GM12878 (cell line): ENCODE data around the gene RALB.

Source experiments
- EZH2 ChIP-seq: IDR thresholded peaks from 2 replicates; pipeline ENCODE4 v1.6.1; 2012; ENCODE audit warnings: low read depth, mild to moderate bottlenecking, control low read depth, inconsistent platforms, low read length, borderline replicate concordance; ENCODE audit not compliant: control insufficient read depth
- JUNB ChIP-seq: IDR thresholded peaks from 2 replicates; pipeline ENCODE4 v1.6.1; 2016; ENCODE audit warnings: antibody characterized with exemption, mild to moderate bottlenecking
- MTA3 ChIP-seq: IDR thresholded peaks from 2 replicates; pipeline ENCODE4 v1.6.1; 2012; ENCODE audit warnings: low read length, inconsistent platforms, borderline replicate concordance
- NFIC ChIP-seq: IDR thresholded peaks from 2 replicates; pipeline ENCODE4 v1.6.1; 2012; ENCODE audit warnings: low read depth, mild to moderate bottlenecking, inconsistent platforms, low read length, moderate library complexity
- TCF7 ChIP-seq: IDR thresholded peaks from 2 replicates; pipeline ENCODE4 v1.6.1; 2014; ENCODE audit warnings: antibody characterized with exemption, borderline replicate concordance
- TF ChIP-seq, protein P1 (sequence below): fragments of 450-650 bp; formaldehyde crosslinking; IDR thresholded peaks from 2 replicates; pipeline ENCODE4 v1.4.0; 2020; ENCODE audit warnings: mild to moderate bottlenecking, moderate library complexity
- TF ChIP-seq, protein P2 (sequence below), 3 experiments: IDR thresholded peaks in 2 of 3; conservative IDR thresholded peaks in 1 of 3; 2 replicates each; pipeline ENCODE4 v1.5.1; 2011; ENCODE audit warnings: low read depth in 3 of 3, low read length in 3 of 3, mild to moderate bottlenecking in 3 of 3, control low read depth in 2 of 3, moderate library complexity in 2 of 3, inconsistent platforms in 1 of 3, mixed read lengths in 1 of 3; ENCODE audit not compliant: control insufficient read depth in 2 of 3, insufficient read depth in 1 of 3; ENCODE audit errors: extremely low read depth in 1 of 3
- TF ChIP-seq, protein P3 (sequence below): IDR thresholded peaks from 2 replicates; pipeline ENCODE4 v1.6.1; 2012; ENCODE audit warnings: low read depth, low read length, improper control_type of control experiment
- TF ChIP-seq, protein P4 (sequence below): IDR thresholded peaks from 2 replicates; pipeline ENCODE4 v1.6.1; 2012; ENCODE audit warnings: low read length, inconsistent platforms
- TF ChIP-seq, protein P5 (sequence below): IDR thresholded peaks from 2 replicates; pipeline ENCODE4 v1.6.1; 2012; ENCODE audit warnings: low read depth, low read length, improper control_type of control experiment

DNA sequence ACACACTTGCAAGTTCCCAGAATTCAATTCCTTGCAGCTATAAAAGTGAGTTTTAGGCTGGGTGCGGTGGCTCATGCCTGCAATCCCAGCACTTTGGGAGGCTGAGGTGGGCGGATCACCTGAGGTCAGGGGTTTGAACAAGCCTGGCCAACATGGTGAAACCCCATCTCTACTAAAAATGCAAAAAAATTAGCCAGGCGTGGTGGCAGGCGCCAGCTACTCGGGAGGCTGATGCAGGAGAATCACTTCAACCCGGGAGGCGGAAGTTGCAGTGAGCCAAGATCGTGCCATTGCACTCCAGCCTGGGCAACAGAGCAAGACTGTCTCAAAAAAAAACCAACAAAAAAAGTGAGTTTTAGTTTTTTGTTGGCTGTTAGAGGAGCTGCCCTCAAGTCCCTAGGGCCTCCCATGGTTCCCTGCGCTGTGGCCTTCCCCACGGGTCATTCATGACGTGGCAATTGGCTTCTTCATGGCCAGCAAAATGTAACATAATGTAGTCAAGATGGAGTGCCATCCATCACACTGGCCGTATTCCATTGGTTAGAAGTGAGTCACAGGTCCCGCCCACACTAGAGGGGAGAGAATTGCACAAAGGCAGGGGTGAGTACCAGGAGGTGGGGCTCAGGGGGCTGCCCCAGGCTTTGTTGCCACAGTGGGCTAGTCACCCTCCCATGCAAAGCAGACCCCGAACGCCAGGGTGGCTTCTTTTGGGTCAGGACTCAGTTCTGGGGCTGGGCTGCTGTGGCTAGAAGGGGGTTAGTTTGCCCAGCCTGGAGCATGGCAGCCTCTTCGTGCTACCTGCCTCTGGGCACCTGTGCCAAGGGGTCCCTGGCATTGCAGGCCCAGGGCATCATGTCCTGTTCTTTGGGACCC is 55.6 kb downstream of the RALB start:
- TF ChIP-seq, protein P1, sequence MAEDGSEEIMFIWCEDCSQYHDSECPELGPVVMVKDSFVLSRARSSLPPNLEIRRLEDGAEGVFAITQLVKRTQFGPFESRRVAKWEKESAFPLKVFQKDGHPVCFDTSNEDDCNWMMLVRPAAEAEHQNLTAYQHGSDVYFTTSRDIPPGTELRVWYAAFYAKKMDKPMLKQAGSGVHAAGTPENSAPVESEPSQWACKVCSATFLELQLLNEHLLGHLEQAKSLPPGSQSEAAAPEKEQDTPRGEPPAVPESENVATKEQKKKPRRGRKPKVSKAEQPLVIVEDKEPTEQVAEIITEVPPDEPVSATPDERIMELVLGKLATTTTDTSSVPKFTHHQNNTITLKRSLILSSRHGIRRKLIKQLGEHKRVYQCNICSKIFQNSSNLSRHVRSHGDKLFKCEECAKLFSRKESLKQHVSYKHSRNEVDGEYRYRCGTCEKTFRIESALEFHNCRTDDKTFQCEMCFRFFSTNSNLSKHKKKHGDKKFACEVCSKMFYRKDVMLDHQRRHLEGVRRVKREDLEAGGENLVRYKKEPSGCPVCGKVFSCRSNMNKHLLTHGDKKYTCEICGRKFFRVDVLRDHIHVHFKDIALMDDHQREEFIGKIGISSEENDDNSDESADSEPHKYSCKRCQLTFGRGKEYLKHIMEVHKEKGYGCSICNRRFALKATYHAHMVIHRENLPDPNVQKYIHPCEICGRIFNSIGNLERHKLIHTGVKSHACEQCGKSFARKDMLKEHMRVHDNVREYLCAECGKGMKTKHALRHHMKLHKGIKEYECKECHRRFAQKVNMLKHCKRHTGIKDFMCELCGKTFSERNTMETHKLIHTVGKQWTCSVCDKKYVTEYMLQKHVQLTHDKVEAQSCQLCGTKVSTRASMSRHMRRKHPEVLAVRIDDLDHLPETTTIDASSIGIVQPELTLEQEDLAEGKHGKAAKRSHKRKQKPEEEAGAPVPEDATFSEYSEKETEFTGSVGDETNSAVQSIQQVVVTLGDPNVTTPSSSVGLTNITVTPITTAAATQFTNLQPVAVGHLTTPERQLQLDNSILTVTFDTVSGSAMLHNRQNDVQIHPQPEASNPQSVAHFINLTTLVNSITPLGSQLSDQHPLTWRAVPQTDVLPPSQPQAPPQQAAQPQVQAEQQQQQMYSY (CRISPR knock-in tag), result no peak
- TF ChIP-seq MTA3, result no peak
- no peak for TF ChIP-seq NFIC
- TF ChIP-seq, protein P2, sequence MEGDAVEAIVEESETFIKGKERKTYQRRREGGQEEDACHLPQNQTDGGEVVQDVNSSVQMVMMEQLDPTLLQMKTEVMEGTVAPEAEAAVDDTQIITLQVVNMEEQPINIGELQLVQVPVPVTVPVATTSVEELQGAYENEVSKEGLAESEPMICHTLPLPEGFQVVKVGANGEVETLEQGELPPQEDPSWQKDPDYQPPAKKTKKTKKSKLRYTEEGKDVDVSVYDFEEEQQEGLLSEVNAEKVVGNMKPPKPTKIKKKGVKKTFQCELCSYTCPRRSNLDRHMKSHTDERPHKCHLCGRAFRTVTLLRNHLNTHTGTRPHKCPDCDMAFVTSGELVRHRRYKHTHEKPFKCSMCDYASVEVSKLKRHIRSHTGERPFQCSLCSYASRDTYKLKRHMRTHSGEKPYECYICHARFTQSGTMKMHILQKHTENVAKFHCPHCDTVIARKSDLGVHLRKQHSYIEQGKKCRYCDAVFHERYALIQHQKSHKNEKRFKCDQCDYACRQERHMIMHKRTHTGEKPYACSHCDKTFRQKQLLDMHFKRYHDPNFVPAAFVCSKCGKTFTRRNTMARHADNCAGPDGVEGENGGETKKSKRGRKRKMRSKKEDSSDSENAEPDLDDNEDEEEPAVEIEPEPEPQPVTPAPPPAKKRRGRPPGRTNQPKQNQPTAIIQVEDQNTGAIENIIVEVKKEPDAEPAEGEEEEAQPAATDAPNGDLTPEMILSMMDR (IDR thresholded peaks at IDR 0.05 in 2 of 3, conservative IDR thresholded peaks at IDR 0.05 in 1 of 3; ENCODE audit: control insufficient read depth in 2 of 3, extremely low read depth in 1 of 3, insufficient read depth in 1 of 3, low read depth in 3 of 3, low read length in 3 of 3), result no peak
- TF ChIP-seq, protein P3, sequence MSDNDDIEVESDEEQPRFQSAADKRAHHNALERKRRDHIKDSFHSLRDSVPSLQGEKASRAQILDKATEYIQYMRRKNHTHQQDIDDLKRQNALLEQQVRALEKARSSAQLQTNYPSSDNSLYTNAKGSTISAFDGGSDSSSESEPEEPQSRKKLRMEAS, result no peak
- TF ChIP-seq JUNB, result no peak
- TF ChIP-seq, protein P4, sequence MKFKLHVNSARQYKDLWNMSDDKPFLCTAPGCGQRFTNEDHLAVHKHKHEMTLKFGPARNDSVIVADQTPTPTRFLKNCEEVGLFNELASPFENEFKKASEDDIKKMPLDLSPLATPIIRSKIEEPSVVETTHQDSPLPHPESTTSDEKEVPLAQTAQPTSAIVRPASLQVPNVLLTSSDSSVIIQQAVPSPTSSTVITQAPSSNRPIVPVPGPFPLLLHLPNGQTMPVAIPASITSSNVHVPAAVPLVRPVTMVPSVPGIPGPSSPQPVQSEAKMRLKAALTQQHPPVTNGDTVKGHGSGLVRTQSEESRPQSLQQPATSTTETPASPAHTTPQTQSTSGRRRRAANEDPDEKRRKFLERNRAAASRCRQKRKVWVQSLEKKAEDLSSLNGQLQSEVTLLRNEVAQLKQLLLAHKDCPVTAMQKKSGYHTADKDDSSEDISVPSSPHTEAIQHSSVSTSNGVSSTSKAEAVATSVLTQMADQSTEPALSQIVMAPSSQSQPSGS, result no peak
- no peak for TF ChIP-seq TCF7
- no peak for TF ChIP-seq EZH2
- TF ChIP-seq, protein P5, sequence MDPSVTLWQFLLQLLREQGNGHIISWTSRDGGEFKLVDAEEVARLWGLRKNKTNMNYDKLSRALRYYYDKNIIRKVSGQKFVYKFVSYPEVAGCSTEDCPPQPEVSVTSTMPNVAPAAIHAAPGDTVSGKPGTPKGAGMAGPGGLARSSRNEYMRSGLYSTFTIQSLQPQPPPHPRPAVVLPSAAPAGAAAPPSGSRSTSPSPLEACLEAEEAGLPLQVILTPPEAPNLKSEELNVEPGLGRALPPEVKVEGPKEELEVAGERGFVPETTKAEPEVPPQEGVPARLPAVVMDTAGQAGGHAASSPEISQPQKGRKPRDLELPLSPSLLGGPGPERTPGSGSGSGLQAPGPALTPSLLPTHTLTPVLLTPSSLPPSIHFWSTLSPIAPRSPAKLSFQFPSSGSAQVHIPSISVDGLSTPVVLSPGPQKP, result no peak
